Gastroesophageal sphincter (tissue), 3 donors: ENCODE results near the gene ELOVL6.

Source experiments
- CTCF ChIP-seq, 4 experiments: fragments of 200-600 bp in 2 of 4; fragments of 450-650 bp in 2 of 4; sonication (generic) in 1 of 4; IDR thresholded peaks; one replicate each; pipeline ENCODE4 v1.5.1; 2017 to 2019; ENCODE audit warnings: antibody characterized with exemption in 4 of 4, mild to moderate bottlenecking in 2 of 4, moderate library complexity in 2 of 4
- EP300 ChIP-seq: sonication (generic); formaldehyde crosslinking; IDR thresholded peaks from one replicate; pipeline ENCODE4 v1.6.1; 2017; ENCODE audit warnings: antibody characterized with exemption, mild to moderate bottlenecking
- POLR2A ChIP-seq, 2 donors: fragments of 450-650 bp; IDR thresholded peaks; one replicate each; pipeline ENCODE4 v1.6.1; 2017; ENCODE audit warnings: antibody characterized with exemption in 2 of 2, mild to moderate bottlenecking in 2 of 2, moderate library complexity in 1 of 2
- POLR2AphosphoS5 ChIP-seq: sonication (generic); formaldehyde crosslinking; IDR thresholded peaks from one replicate; pipeline ENCODE4 v1.6.1; 2017; ENCODE audit warnings: antibody characterized with exemption

GRCh38 chr4:110106931-110107296 is 91.5 kb downstream of the ELOVL6 start:
- TF ChIP-seq POLR2A (IDR thresholded peaks at IDR 0.05), result no peak
- no peak for TF ChIP-seq CTCF (IDR thresholded peaks at IDR 0.05)
- no peak for TF ChIP-seq POLR2AphosphoS5
- no peak for TF ChIP-seq EP300
